ENCODE measurements around the gene PPIL6.

The PPIL6 gene

GRCh38 chr6:109477725-109478124, 37.3 kb upstream of the PPIL6 start:
- Histone ChIP-seq H3K4me3 (ENCODE audit: low read length) (no peak overlapping the region), H2BK15ac (replicated peaks; ENCODE audit: low read depth) (no peak overlapping the region)

GRCh38 chr6:109477184-109477583, 36.8 kb upstream of the PPIL6 start:
- no peak overlapping the region for H3K4ac ChIP-seq (ENCODE audit: low read depth, low read length)
- H3K4me1 ChIP-seq (ENCODE audit: control insufficient read depth, low read depth, low read length): peaks cover 10% of the 10 kb centered on the region
- peak overlapping the region; percentile 66 for H3K23ac ChIP-seq (ENCODE audit: low read length)
- no peak overlapping the region for H2BK5ac ChIP-seq (ENCODE audit: low read length)
- no CpG with 5 or more reads among the region's 2 CpGs for WGBS (ENCODE audit: extremely low coverage, insufficient coverage, low lambda C conversion rate)
- no peak overlapping the region for H4K8ac ChIP-seq (ENCODE audit: low read depth, low read length)
- H3K27me3 ChIP-seq (ENCODE audit: insufficient read depth, low read length, poor library complexity): no peaks in the 10 kb centered on the region
- H3K79me1 ChIP-seq (ENCODE audit: low read length): peaks cover 36% of the 10 kb centered on the region
- no peak overlapping the region for H3K4me3 ChIP-seq (ENCODE audit: low read length)
- H2BK120ac ChIP-seq (ENCODE audit: low read depth, low read length): no peak overlapping the region
- no peak overlapping the region for H2AK5ac ChIP-seq (ENCODE audit: low read length)
- H3K4me2 ChIP-seq (ENCODE audit: low read length): no peak overlapping the region
- no peak overlapping the region for H3K18ac ChIP-seq (ENCODE audit: low read length)
- no peak overlapping the region for H4K5ac ChIP-seq (ENCODE audit: low read length)
- H2BK15ac ChIP-seq (replicated peaks; ENCODE audit: low read depth): no peak overlapping the region
- H3K79me2 ChIP-seq (ENCODE audit: control insufficient read depth, insufficient read depth, low read length): peaks cover 46% of the 10 kb centered on the region
- peaks cover 10% of the 10 kb centered on the region for H3K36me3 ChIP-seq (ENCODE audit: control insufficient read depth, insufficient read depth, low read length)
- DNase-seq: no peak
- H3K9ac ChIP-seq (ENCODE audit: low read length): no peak overlapping the region
- peak overlapping the region; percentile 17 for H3K27ac ChIP-seq (ENCODE audit: low read depth, low read length)
- no peak overlapping the region for H3K56ac ChIP-seq (ENCODE audit: low read length)

More at GRCh38 chr6:109477725-109478124, 37.3 kb upstream of the PPIL6 start:
- WGBS (ENCODE audit: extremely low coverage, insufficient coverage, low lambda C conversion rate): no CpG with 5 or more reads among the region's 2 CpGs
- peak; percentile 48 for DNase-seq
- Histone ChIP-seq H2AK5ac (ENCODE audit: low read length) (no peak overlapping the region), H4K8ac (ENCODE audit: low read depth, low read length) (no peak overlapping the region), H2BK5ac (ENCODE audit: low read length) (no peak overlapping the region), H3K36me3 (ENCODE audit: control insufficient read depth, insufficient read depth, low read length) (peaks cover 10% of the 10 kb centered on the region), H4K5ac (ENCODE audit: low read length) (no peak overlapping the region), H3K23ac (ENCODE audit: low read length) (no peak overlapping the region), H3K9ac (ENCODE audit: low read length) (no peak overlapping the region), H3K79me1 (ENCODE audit: low read length) (peaks cover 34% of the 10 kb centered on the region), H3K4me1 (ENCODE audit: control insufficient read depth, low read depth, low read length) (peaks cover 10% of the 10 kb centered on the region), H3K4me2 (ENCODE audit: low read length) (peak overlapping the region; percentile 27), H3K18ac (ENCODE audit: low read length) (no peak overlapping the region), H3K56ac (ENCODE audit: low read length) (peak overlapping the region; percentile 25), H3K27me3 (ENCODE audit: insufficient read depth, low read length, poor library complexity) (no peaks in the 10 kb centered on the region), H3K4ac (ENCODE audit: low read depth, low read length) (no peak overlapping the region), H2BK120ac (ENCODE audit: low read depth, low read length) (no peak overlapping the region), H3K79me2 (ENCODE audit: control insufficient read depth, insufficient read depth, low read length) (peaks cover 49% of the 10 kb centered on the region), H3K27ac (ENCODE audit: low read depth, low read length) (peak overlapping the region; percentile 17)

GRCh38 chr6:109475625-109476024, 35.2 kb upstream of the PPIL6 start:
- H2AK5ac ChIP-seq (ENCODE audit: low read length): no peak overlapping the region
- H2BK120ac ChIP-seq (ENCODE audit: low read depth, low read length): no peak overlapping the region
- no peak overlapping the region for H4K8ac ChIP-seq (ENCODE audit: low read depth, low read length)
- no peak overlapping the region for H3K18ac ChIP-seq (ENCODE audit: low read length)
- no peaks in the 10 kb centered on the region for H3K27me3 ChIP-seq (ENCODE audit: insufficient read depth, low read length, poor library complexity)
- H3K4me1 ChIP-seq (ENCODE audit: control insufficient read depth, low read depth, low read length): peaks cover 3% of the 10 kb centered on the region
- peaks cover 21% of the 10 kb centered on the region for H3K36me3 ChIP-seq (ENCODE audit: control insufficient read depth, insufficient read depth, low read length)
- no peak overlapping the region for H2BK5ac ChIP-seq (ENCODE audit: low read length)
- DNase-seq: no peak
- H3K27ac ChIP-seq (ENCODE audit: low read depth, low read length): no peak overlapping the region
- H3K23ac ChIP-seq (ENCODE audit: low read length): no peak overlapping the region
- no peak overlapping the region for H3K4me3 ChIP-seq (ENCODE audit: low read length)
- no CpG with 5 or more reads among the region's 2 CpGs for WGBS (ENCODE audit: extremely low coverage, insufficient coverage, low lambda C conversion rate)
- peaks cover 32% of the 10 kb centered on the region for H3K79me2 ChIP-seq (ENCODE audit: control insufficient read depth, insufficient read depth, low read length)
- H3K4ac ChIP-seq (ENCODE audit: low read depth, low read length): no peak overlapping the region
- H3K9ac ChIP-seq (ENCODE audit: low read length): no peak overlapping the region
- no peak overlapping the region for H2BK15ac ChIP-seq (replicated peaks; ENCODE audit: low read depth)
- H3K56ac ChIP-seq (ENCODE audit: low read length): no peak overlapping the region
- H4K5ac ChIP-seq (ENCODE audit: low read length): no peak overlapping the region
- H3K79me1 ChIP-seq (ENCODE audit: low read length): peaks cover 34% of the 10 kb centered on the region
- no peak overlapping the region for H3K4me2 ChIP-seq (ENCODE audit: low read length)

- Histone ChIP-seq H3K4me1 (ENCODE audit: control insufficient read depth, low read depth, low read length) (peaks cover 2% of the 10 kb centered on the region), H3K4ac (ENCODE audit: low read depth, low read length) (no peak overlapping the region), H3K9ac (ENCODE audit: low read length) (no peak overlapping the region), H3K27ac (ENCODE audit: low read depth, low read length) (no peak overlapping the region), H3K4me3 (ENCODE audit: low read length) (no peak overlapping the region), H3K4me2 (ENCODE audit: low read length) (no peak overlapping the region), H3K27me3 (ENCODE audit: insufficient read depth, low read length, poor library complexity) (no peaks in the 10 kb centered on the region), H3K18ac (ENCODE audit: low read length) (no peak overlapping the region), H3K23ac (ENCODE audit: low read length) (no peak overlapping the region), H4K8ac (ENCODE audit: low read depth, low read length) (no peak overlapping the region), H3K79me1 (ENCODE audit: low read length) (peaks cover 33% of the 10 kb centered on the region), H2AK5ac (ENCODE audit: low read length) (no peak overlapping the region), H3K56ac (ENCODE audit: low read length) (no peak overlapping the region), H2BK5ac (ENCODE audit: low read length) (no peak overlapping the region), H3K36me3 (ENCODE audit: control insufficient read depth, insufficient read depth, low read length) (peaks cover 25% of the 10 kb centered on the region), H3K79me2 (ENCODE audit: control insufficient read depth, insufficient read depth, low read length) (peaks cover 26% of the 10 kb centered on the region), H2BK120ac (ENCODE audit: low read depth, low read length) (no peak overlapping the region), H2BK15ac (replicated peaks; ENCODE audit: low read depth) (no peak overlapping the region), H4K5ac (ENCODE audit: low read length) (no peak overlapping the region)
- no CpG with 5 or more reads among the region's 4 CpGs for WGBS (ENCODE audit: extremely low coverage, insufficient coverage, low lambda C conversion rate)
- no peak for DNase-seq
These were observed 34.6 kb upstream of the PPIL6 start for GRCh38 chr6:109474995-109475394.

GRCh38 chr6:109473120-109473519, 32.7 kb upstream of the PPIL6 start:
- H3K4ac ChIP-seq (ENCODE audit: low read depth, low read length): no peak overlapping the region
- no peak overlapping the region for H3K4me3 ChIP-seq (ENCODE audit: low read length)
- H3K27ac ChIP-seq (ENCODE audit: low read depth, low read length): no peak overlapping the region
- H3K79me2 ChIP-seq (ENCODE audit: control insufficient read depth, insufficient read depth, low read length): peaks cover 14% of the 10 kb centered on the region
- no peak overlapping the region for H2BK120ac ChIP-seq (ENCODE audit: low read depth, low read length)
- WGBS (ENCODE audit: extremely low coverage, insufficient coverage, low lambda C conversion rate): no CpG with 5 or more reads among the region's 3 CpGs
- H3K4me2 ChIP-seq (ENCODE audit: low read length): no peak overlapping the region
- H4K5ac ChIP-seq (ENCODE audit: low read length): no peak overlapping the region
- peaks cover 27% of the 10 kb centered on the region for H3K36me3 ChIP-seq (ENCODE audit: control insufficient read depth, insufficient read depth, low read length)
- no peak overlapping the region for H2AK5ac ChIP-seq (ENCODE audit: low read length)
- no peaks in the 10 kb centered on the region for H3K27me3 ChIP-seq (ENCODE audit: insufficient read depth, low read length, poor library complexity)
- no peak overlapping the region for H3K18ac ChIP-seq (ENCODE audit: low read length)
- DNase-seq: no peak
- no peak overlapping the region for H4K8ac ChIP-seq (ENCODE audit: low read depth, low read length)
- no peak overlapping the region for H3K9ac ChIP-seq (ENCODE audit: low read length)
- H2BK5ac ChIP-seq (ENCODE audit: low read length): no peak overlapping the region
- no peak overlapping the region for H2BK15ac ChIP-seq (replicated peaks; ENCODE audit: low read depth)
- H3K23ac ChIP-seq (ENCODE audit: low read length): no peak overlapping the region
- H3K79me1 ChIP-seq (ENCODE audit: low read length): peaks cover 30% of the 10 kb centered on the region
- H3K56ac ChIP-seq (ENCODE audit: low read length): no peak overlapping the region
- H3K4me1 ChIP-seq (ENCODE audit: control insufficient read depth, low read depth, low read length): peaks cover 2% of the 10 kb centered on the region

Data from mesendoderm (in vitro differentiated cells).